Adrenal gland (tissue), 5 donors: ENCODE data around the gene PARD6G.

Source experiments
- POLR2A ChIP-seq, 2 donors: fragments of 450-650 bp; IDR thresholded peaks; one replicate each; pipeline ENCODE4 v1.6.1; 2017; ENCODE audit warnings: antibody characterized with exemption in 2 of 2, mild to moderate bottlenecking in 2 of 2, moderate library complexity in 1 of 2
- TF ChIP-seq, protein P1 (sequence below), 6 experiments: fragments of 450-650 bp in 4 of 6; fragments of 200-600 bp in 2 of 6; sonication (generic) in 1 of 6; IDR thresholded peaks; 1 replicate in 5 of 6; 2 replicates in 1 of 6; pipeline versions ENCODE4 v1.5.1 to v1.8.0; 2016 to 2021; ENCODE audit warnings: antibody characterized with exemption in 6 of 6, mild to moderate bottlenecking in 2 of 6, moderate library complexity in 1 of 6
- donor health status: DM: no; HTN: no; CAD: no.

DNA sequence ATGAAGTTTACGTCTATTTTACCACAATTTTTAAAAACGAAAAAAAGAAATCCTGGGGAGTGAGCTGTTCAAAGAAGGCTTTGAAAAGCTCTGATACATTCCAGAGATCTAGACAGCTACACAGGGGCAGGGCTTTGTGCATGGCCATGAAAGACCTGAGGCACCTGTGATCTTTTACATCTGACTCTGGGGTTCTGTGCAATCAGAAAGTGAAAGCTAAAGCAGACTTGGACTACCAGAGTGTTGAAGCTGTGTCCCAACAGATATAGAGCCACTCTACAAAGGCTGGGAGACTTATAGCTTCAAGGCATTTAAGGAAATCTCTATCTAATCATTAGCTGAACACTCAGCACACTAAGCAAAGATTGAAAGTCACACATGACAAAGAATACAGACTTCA lies 34.1 kb downstream of the PARD6G start:
- TF ChIP-seq, protein P1, sequence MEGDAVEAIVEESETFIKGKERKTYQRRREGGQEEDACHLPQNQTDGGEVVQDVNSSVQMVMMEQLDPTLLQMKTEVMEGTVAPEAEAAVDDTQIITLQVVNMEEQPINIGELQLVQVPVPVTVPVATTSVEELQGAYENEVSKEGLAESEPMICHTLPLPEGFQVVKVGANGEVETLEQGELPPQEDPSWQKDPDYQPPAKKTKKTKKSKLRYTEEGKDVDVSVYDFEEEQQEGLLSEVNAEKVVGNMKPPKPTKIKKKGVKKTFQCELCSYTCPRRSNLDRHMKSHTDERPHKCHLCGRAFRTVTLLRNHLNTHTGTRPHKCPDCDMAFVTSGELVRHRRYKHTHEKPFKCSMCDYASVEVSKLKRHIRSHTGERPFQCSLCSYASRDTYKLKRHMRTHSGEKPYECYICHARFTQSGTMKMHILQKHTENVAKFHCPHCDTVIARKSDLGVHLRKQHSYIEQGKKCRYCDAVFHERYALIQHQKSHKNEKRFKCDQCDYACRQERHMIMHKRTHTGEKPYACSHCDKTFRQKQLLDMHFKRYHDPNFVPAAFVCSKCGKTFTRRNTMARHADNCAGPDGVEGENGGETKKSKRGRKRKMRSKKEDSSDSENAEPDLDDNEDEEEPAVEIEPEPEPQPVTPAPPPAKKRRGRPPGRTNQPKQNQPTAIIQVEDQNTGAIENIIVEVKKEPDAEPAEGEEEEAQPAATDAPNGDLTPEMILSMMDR (IDR thresholded peaks at IDR 0.05) = no peak
- TF ChIP-seq POLR2A (IDR thresholded peaks at IDR 0.05) = no peak
